Endodermal cell (in vitro differentiated cells): Measurements from ENCODE around the gene AP5S1. TPM values are rescaled to one million over a fixed set of nuclear protein-coding genes. Genes with fewer than 3 reads are reported as not detected.
A peak's percentile ranks its signal among the peaks of the same experiment; 100 is the strongest.

ENCODE experiments used
- DNase-seq: peaks from one replicate; pipeline ENCODE4 v3.0.0-alpha.2; 2017
- H3K27ac ChIP-seq: 2 replicates; pipeline ENCODE4 v1.5.1; 2013; ENCODE audit warnings: mild to moderate bottlenecking, low read depth, low read length, moderate library complexity
- H3K27me3 ChIP-seq: 2 replicates; pipeline ENCODE4 v1.6.1; 2013; ENCODE audit warnings: mild to moderate bottlenecking, low read length, moderate library complexity; ENCODE audit not compliant: insufficient read depth, control insufficient read depth, poor library complexity, severe bottlenecking
- H3K36me3 ChIP-seq: 2 replicates; pipeline ENCODE4 v1.7.0; 2013; ENCODE audit warnings: mild to moderate bottlenecking, low read length, moderate library complexity; ENCODE audit not compliant: control insufficient read depth, insufficient read depth
- H3K4me1 ChIP-seq: one replicate; pipeline ENCODE4 v1.7.0; 2013; ENCODE audit warnings: low read length; ENCODE audit not compliant: control insufficient read depth, insufficient read depth
- H3K4me3 ChIP-seq: 2 replicates; pipeline ENCODE4 v1.5.1; 2013; ENCODE audit warnings: mild to moderate bottlenecking, low read length, moderate library complexity
- H3K9ac ChIP-seq: 2 replicates; pipeline ENCODE4 v1.6.1; 2013; ENCODE audit warnings: mild to moderate bottlenecking, low read length, moderate library complexity; ENCODE audit not compliant: poor library complexity, severe bottlenecking; ENCODE audit errors: extremely low read depth
- H3K9me3 ChIP-seq: 2 replicates; pipeline ENCODE4 v1.6.1; 2013; ENCODE audit warnings: mild to moderate bottlenecking, low read length, moderate library complexity; ENCODE audit not compliant: control insufficient read depth
- H3K27ac Mint-ChIP-seq: 2 replicates; pipeline ENCODE4 v1.8.0; 2020; ENCODE audit warnings: mixed read lengths
- H3K27me3 Mint-ChIP-seq: 2 replicates; pipeline ENCODE4 v1.8.0; 2021; ENCODE audit warnings: mild to moderate bottlenecking, mixed read lengths; ENCODE audit not compliant: insufficient read depth
- H3K36me3 Mint-ChIP-seq: 2 replicates; pipeline ENCODE4 v1.8.0; 2020; ENCODE audit warnings: low read depth, mixed read lengths
- H3K4me1 Mint-ChIP-seq: 2 replicates; pipeline ENCODE4 v1.8.0; 2020; ENCODE audit warnings: mixed read lengths
- H3K4me3 Mint-ChIP-seq: 2 replicates; pipeline ENCODE4 v1.8.0; 2020; ENCODE audit warnings: mild to moderate bottlenecking, moderate library complexity, mixed read lengths
- H3K9me3 Mint-ChIP-seq: 2 replicates; pipeline ENCODE4 v1.8.0; 2020; ENCODE audit warnings: mild to moderate bottlenecking, mixed read lengths
- CTCF ChIP-seq: fragments of 200-600 bp; sonication (generic); conservative IDR thresholded peaks from 2 replicates; pipeline ENCODE4 v1.5.0; 2021; ENCODE audit warnings: antibody characterized with exemption, mild to moderate bottlenecking
- WGBS, 2 experiments: methylation state at CpG; one replicate each; pipeline versions ENCODE4 v1.1.5 to v1.1.7; 2013; ENCODE audit warnings: missing lambda C conversion rate in 2 of 2, mixed read lengths in 1 of 2; ENCODE audit not compliant: insufficient coverage in 1 of 2, insufficient read length in 1 of 2; 5-methylcytosine and 5-hydroxymethylcytosine counted together
- total RNA-seq, 2 donors: library from RNA; stranded (reverse); fragmentation: NEBNext Ultra II Directional in 1 of 2; extraction: Animal tissue kit (Norgen Biotek cat#: 25700) in 1 of 2; gene quantifications; 2 replicates in 1 of 2; 3 replicates in 1 of 2; pipeline ENCODE4 v1.2.1, GENCODE V29; 2021

The AP5S1 gene
- total RNA-seq, 2 donors from 2014 or later = 5.1 to 6.1 TPM

- no peak for DNase-seq
- Mint-ChIP-seq H3K27ac (no peak overlapping the region), H3K36me3 (peaks cover 8% of the 10 kb centered on the region), H3K4me1 (peaks cover 20% of the 10 kb centered on the region), H3K4me3 (peak overlapping the region; percentile 80), H3K9me3 (no peaks in the 10 kb centered on the region), H3K27me3 (peaks cover 8% of the 10 kb centered on the region)
- WGBS, 2 experiments = 83 to 84% methylated on average over 4 to 5 of the region's 5 CpGs
- peak overlapping the region; percentile 79 for H3K4me3 ChIP-seq
- H3K27me3 ChIP-seq = no peaks in the 10 kb centered on the region
- TF ChIP-seq CTCF = no peak
- no peaks in the 10 kb centered on the region for H3K9me3 ChIP-seq
- H3K9ac ChIP-seq = no peak overlapping the region
- H3K36me3 ChIP-seq = peaks cover 19% of the 10 kb centered on the region
- no peak overlapping the region for H3K27ac ChIP-seq
- peaks cover 12% of the 10 kb centered on the region for H3K4me1 ChIP-seq
Measured at GRCh38 chr20:3797226-3797545, 23.2 kb upstream of the AP5S1 start.

GRCh38 chr20:3797592-3798372, 22.6 kb upstream of the AP5S1 start:
- WGBS, 2 experiments = 89 to 90% methylated on average over 10 to 19 of the region's 19 CpGs
- no peak for DNase-seq
- Histone ChIP-seq H3K36me3 (peaks cover 25% of the 10 kb centered on the region), H3K27me3 (no peaks in the 10 kb centered on the region), H3K9me3 (no peaks in the 10 kb centered on the region), H3K9ac (no peak overlapping the region), H3K27ac (no peak overlapping the region), H3K4me3 (peak overlapping the region; percentile 79), H3K4me1 (peaks cover 12% of the 10 kb centered on the region)
- TF ChIP-seq CTCF = no peak
- H3K4me3 Mint-ChIP-seq = peak overlapping the region; percentile 80
- H3K9me3 Mint-ChIP-seq = no peaks in the 10 kb centered on the region
- peaks cover 13% of the 10 kb centered on the region for H3K36me3 Mint-ChIP-seq
- peaks cover 2% of the 10 kb centered on the region for H3K27me3 Mint-ChIP-seq
- peak overlapping the region; percentile 53 for H3K27ac Mint-ChIP-seq
- peaks cover 20% of the 10 kb centered on the region for H3K4me1 Mint-ChIP-seq

- Mint-ChIP-seq H3K9me3 (no peaks in the 10 kb centered on the region), H3K4me1 (peaks cover 20% of the 10 kb centered on the region), H3K27ac (no peak overlapping the region), H3K27me3 (peaks cover 2% of the 10 kb centered on the region), H3K4me3 (no peak overlapping the region), H3K36me3 (peaks cover 19% of the 10 kb centered on the region)
- Histone ChIP-seq H3K27me3 (no peaks in the 10 kb centered on the region), H3K36me3 (peaks cover 27% of the 10 kb centered on the region), H3K4me1 (peaks cover 12% of the 10 kb centered on the region), H3K4me3 (no peak overlapping the region), H3K9ac (no peak overlapping the region), H3K27ac (no peak overlapping the region), H3K9me3 (no peaks in the 10 kb centered on the region)
- TF ChIP-seq CTCF = no peak
- 89 to 97% methylated on average over 4 to 5 of the region's 5 CpGs for WGBS, 2 experiments
- no peak for DNase-seq
Measured at GRCh38 chr20:3798373-3798768, 22.0 kb upstream of the AP5S1 start.
